ENCODE measurements around the gene NT5C2.

NT5C2 gene

GRCh38 chr10:103153302-103154197 lies 39.5 kb downstream of the NT5C2 start:
- TF ChIP-seq, protein P1, sequence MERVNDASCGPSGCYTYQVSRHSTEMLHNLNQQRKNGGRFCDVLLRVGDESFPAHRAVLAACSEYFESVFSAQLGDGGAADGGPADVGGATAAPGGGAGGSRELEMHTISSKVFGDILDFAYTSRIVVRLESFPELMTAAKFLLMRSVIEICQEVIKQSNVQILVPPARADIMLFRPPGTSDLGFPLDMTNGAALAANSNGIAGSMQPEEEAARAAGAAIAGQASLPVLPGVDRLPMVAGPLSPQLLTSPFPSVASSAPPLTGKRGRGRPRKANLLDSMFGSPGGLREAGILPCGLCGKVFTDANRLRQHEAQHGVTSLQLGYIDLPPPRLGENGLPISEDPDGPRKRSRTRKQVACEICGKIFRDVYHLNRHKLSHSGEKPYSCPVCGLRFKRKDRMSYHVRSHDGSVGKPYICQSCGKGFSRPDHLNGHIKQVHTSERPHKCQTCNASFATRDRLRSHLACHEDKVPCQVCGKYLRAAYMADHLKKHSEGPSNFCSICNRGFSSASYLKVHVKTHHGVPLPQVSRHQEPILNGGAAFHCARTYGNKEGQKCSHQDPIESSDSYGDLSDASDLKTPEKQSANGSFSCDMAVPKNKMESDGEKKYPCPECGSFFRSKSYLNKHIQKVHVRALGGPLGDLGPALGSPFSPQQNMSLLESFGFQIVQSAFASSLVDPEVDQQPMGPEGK (CRISPR knock-in tag; IDR thresholded peaks at IDR 0.05; ENCODE audit: borderline replicate concordance): no peak
- TF ChIP-seq ARNTL (CRISPR knock-in tag; IDR thresholded peaks at IDR 0.05; ENCODE audit: borderline replicate concordance, low read depth) (no peak), POU6F1 (CRISPR knock-in tag; IDR thresholded peaks at IDR 0.05; ENCODE audit: borderline replicate concordance, low read depth) (no peak), ESRRG (CRISPR knock-in tag; IDR thresholded peaks at IDR 0.05) (no peak), TCF4 (CRISPR knock-in tag; IDR thresholded peaks at IDR 0.05; ENCODE audit: borderline replicate concordance) (no peak), GLIS3 (CRISPR knock-in tag; IDR thresholded peaks at IDR 0.05) (no peak)
- ATAC-seq: peak; percentile 69

- TF ChIP-seq POU6F1 (CRISPR knock-in tag; IDR thresholded peaks at IDR 0.05; ENCODE audit: borderline replicate concordance, low read depth) (no peak), PPARA (CRISPR knock-in tag; IDR thresholded peaks at IDR 0.05; ENCODE audit: borderline replicate concordance) (no peak), CREB5 (CRISPR knock-in tag; IDR thresholded peaks at IDR 0.05; ENCODE audit: low read depth) (no peak), ZC3H10 (CRISPR knock-in tag; IDR thresholded peaks at IDR 0.05) (no peak), TOX (CRISPR knock-in tag; IDR thresholded peaks at IDR 0.05; ENCODE audit: borderline replicate concordance) (no peak), ARNTL (CRISPR knock-in tag; IDR thresholded peaks at IDR 0.05; ENCODE audit: borderline replicate concordance, low read depth) (no peak), ZFP3 (CRISPR knock-in tag; IDR thresholded peaks at IDR 0.05) (no peak), GLIS3 (CRISPR knock-in tag; IDR thresholded peaks at IDR 0.05) (no peak), ESRRG (CRISPR knock-in tag; IDR thresholded peaks at IDR 0.05) (no peak), ZNF565 (CRISPR knock-in tag; conservative IDR thresholded peaks at IDR 0.05; ENCODE audit: low read depth) (no peak), CSRNP3 (CRISPR knock-in tag; IDR thresholded peaks at IDR 0.05) (no peak), TSHZ2 (CRISPR knock-in tag; IDR thresholded peaks at IDR 0.05) (no peak), SNAI2 (CRISPR knock-in tag; IDR thresholded peaks at IDR 0.05) (no peak), ZNF8 (CRISPR knock-in tag; IDR thresholded peaks at IDR 0.05) (peak; percentile 93), TCF4 (CRISPR knock-in tag; IDR thresholded peaks at IDR 0.05; ENCODE audit: borderline replicate concordance) (no peak), ZNF70 (CRISPR knock-in tag; IDR thresholded peaks at IDR 0.05) (no peak), ISL1 (CRISPR knock-in tag; IDR thresholded peaks at IDR 0.05) (peak; percentile 44)
- TF ChIP-seq, protein P1 (CRISPR knock-in tag; IDR thresholded peaks at IDR 0.05; ENCODE audit: borderline replicate concordance): no peak
- no peak for ATAC-seq
Observed at GRCh38 chr10:103149991-103150622, 43.0 kb downstream of the NT5C2 start.
